A549 (cell line): ENCODE results near the gene NBL1. TPM values are rescaled to one million over a fixed set of nuclear protein-coding genes. Genes with fewer than 3 reads are reported as not detected.

ENCODE experiments used
- ATAC-seq, 2 experiments: fragments of 200-7000 bp in 1 of 2; fragments of >200 bp in 1 of 2; cut with Nextera tagmentation in 1 of 2; cut with Tn5 transposase in 1 of 2; 3 replicates each; pipeline versions ENCODE4 v1.8.0 to v1.9.1; 2018 to 2020; ENCODE audit warnings: mild to moderate bottlenecking in 1 of 2, moderate library complexity in 1 of 2
- CTCF ChIA-PET: fragments of 300-600 bp; sonication (Branson Sonifier 250); formaldehyde crosslinking; extraction: SDS; loops from one replicate; lab custom pipeline; 2021; ENCODE audit warnings: antibody characterized with exemption, inconsistent platforms; lab: Yijun Ruan, JAX
- POLR2A ChIA-PET: fragments of 350-600 bp; formaldehyde crosslinking; extraction: SDS; loops from one replicate; lab custom pipeline; 2021; ENCODE audit warnings: antibody characterized with exemption, inconsistent platforms; lab: Yijun Ruan, JAX
- DNase-seq, 2 experiments: peaks; one replicate each; pipeline versions ENCODE4 v3.0.0 to v3.0.0-alpha.2; 2011 to 2016; ENCODE audit warnings: low read depth in 1 of 2, low spot score in 1 of 2
- FAIRE-seq: peaks from 2 replicates; lab custom pipeline; 2011; peaks lifted over from hg19 to GRCh38; lab: Jason Lieb, UNC
- H3K27ac ChIP-seq, 2 experiments: fragments of >200 bp; sonication (Bioruptor Twin); formaldehyde crosslinking; 3 replicates each; pipeline ENCODE4 v1.5.1; 2016 to 2017
- H3K4me1 ChIP-seq: fragments of >200 bp; sonication (Bioruptor Twin); formaldehyde crosslinking; 3 replicates; pipeline ENCODE4 v1.6.1; 2016
- H3K4me2 ChIP-seq: fragments of >200 bp; sonication (Bioruptor Twin); formaldehyde crosslinking; 3 replicates; pipeline ENCODE4 v1.6.1; 2016
- H3K4me3 ChIP-seq: fragments of >200 bp; sonication (Bioruptor Twin); formaldehyde crosslinking; 3 replicates; pipeline ENCODE4 v1.5.1; 2016
- H3K9me3 ChIP-seq: fragments of >200 bp; sonication (Bioruptor Twin); formaldehyde crosslinking; 3 replicates; pipeline ENCODE4 v1.6.1; 2016
- CHD2 ChIP-seq: fragments of 150-350 bp; IDR thresholded peaks from 2 replicates; pipeline ENCODE4 v1.6.1; 2014; ENCODE audit warnings: low read length; ENCODE audit not compliant: partially characterized antibody
- CHD4 ChIP-seq: fragments of 200-600 bp; sonication (generic); IDR thresholded peaks from 2 replicates; pipeline ENCODE4 v1.6.1; 2016; ENCODE audit warnings: antibody characterized with exemption, mild to moderate bottlenecking, borderline replicate concordance
- EHF ChIP-seq: fragments of 250-450 bp; sonication (Bioruptor Pico); IDR thresholded peaks from 2 replicates; pipeline ENCODE4 v1.5.0; 2020; ENCODE audit warnings: mild to moderate bottlenecking
- ESRRA ChIP-seq: fragments of 150-350 bp; IDR thresholded peaks from 2 replicates; pipeline ENCODE4 v1.6.1; 2014; ENCODE audit warnings: mild to moderate bottlenecking, low read length, borderline replicate concordance
- HOXB13 ChIP-seq: fragments of 250-450 bp; sonication (Bioruptor Pico); IDR thresholded peaks from 2 replicates; pipeline ENCODE4 v1.5.0; 2020; ENCODE audit warnings: low read depth, mild to moderate bottlenecking, moderate library complexity
- HOXB5 ChIP-seq: fragments of 250-450 bp; sonication (Bioruptor Pico); IDR thresholded peaks from 2 replicates; pipeline ENCODE4 v1.5.0; 2020; ENCODE audit warnings: mild to moderate bottlenecking, moderate library complexity
- JUN ChIP-seq, 2 experiments: fragments of >200 bp; sonication (Bioruptor Twin); formaldehyde crosslinking; IDR thresholded peaks; 2 replicates in 1 of 2; 3 replicates in 1 of 2; pipeline ENCODE4 v1.6.1; 2016 to 2017
- KDM5A ChIP-seq: fragments of 200-600 bp; sonication (generic); IDR thresholded peaks from 2 replicates; pipeline ENCODE4 v1.6.1; 2016; ENCODE audit warnings: antibody characterized with exemption, mild to moderate bottlenecking
- MAFK ChIP-seq: fragments of 450-650 bp; IDR thresholded peaks from 2 replicates; pipeline ENCODE4 v1.6.1; 2014; ENCODE audit not compliant: partially characterized antibody
- NPAS2 ChIP-seq: fragments of 250-450 bp; sonication (Bioruptor Pico); IDR thresholded peaks from 2 replicates; pipeline ENCODE4 v1.8.0; 2022; ENCODE audit warnings: mild to moderate bottlenecking, moderate library complexity, borderline replicate concordance
- NR3C1 ChIP-seq: fragments of >200 bp; sonication (Bioruptor Twin); formaldehyde crosslinking; IDR thresholded peaks from 3 replicates; pipeline ENCODE4 v1.6.1; 2017
- RAD21 ChIP-seq, 2 experiments: fragments of >200 bp in 1 of 2; sonication (Bioruptor Twin) in 1 of 2; formaldehyde crosslinking in 1 of 2; IDR thresholded peaks in 1 of 2; conservative IDR thresholded peaks in 1 of 2; 2 replicates in 1 of 2; 3 replicates in 1 of 2; pipeline ENCODE4 v1.6.1; 2012 to 2018; ENCODE audit warnings: inconsistent platforms in 1 of 2
- RARB ChIP-seq: fragments of 250-450 bp; sonication (Bioruptor Pico); IDR thresholded peaks from 2 replicates; pipeline ENCODE4 v1.8.0; 2021; ENCODE audit warnings: mild to moderate bottlenecking, moderate library complexity
- TFCP2L1 ChIP-seq: fragments of 250-450 bp; sonication (Bioruptor Pico); IDR thresholded peaks from 2 replicates; pipeline ENCODE4 v1.5.0; 2021; ENCODE audit warnings: mild to moderate bottlenecking
- TP53 ChIP-seq: fragments of 250-450 bp; sonication (Bioruptor Pico); IDR thresholded peaks from 2 replicates; pipeline ENCODE4 v1.5.0; 2021; ENCODE audit warnings: mild to moderate bottlenecking, moderate library complexity
- ZSCAN20 ChIP-seq: fragments of 250-450 bp; sonication (Bioruptor Pico); IDR thresholded peaks from 2 replicates; pipeline ENCODE4 v1.8.0; 2022; ENCODE audit warnings: mild to moderate bottlenecking, moderate library complexity
- WGBS: methylation state at CpG from one replicate; pipeline ENCODE4 v1.1.6; 2017; ENCODE audit errors: missing lambda C conversion rate; 5-methylcytosine and 5-hydroxymethylcytosine counted together
- polyA plus RNA-seq, 4 experiments: library from polyadenylated mRNA; depleted of rRNA in 3 of 4; stranded (reverse); fragments of >200 nt; fragmentation: RNase III in 1 of 4; extraction: RNeasy Plus Mini Kit Qiagen cat#74134 plus additional on column Dnase treatment in 1 of 4; gene quantifications; 2 replicates in 3 of 4; 3 replicates in 1 of 4; pipeline ENCODE4 v1.2.3, GENCODE V29; 2011 to 2017
- TF ChIP-seq, protein P1 (sequence below): fragments of 150-350 bp; IDR thresholded peaks from 2 replicates; pipeline ENCODE4 v1.6.1; 2014; ENCODE audit warnings: low read depth, mild to moderate bottlenecking, low read length
- TF ChIP-seq, protein P2 (sequence below): IDR thresholded peaks from 2 replicates; pipeline ENCODE4 v1.6.1; 2012
- TF ChIP-seq, protein P3 (sequence below): fragments of >200 bp; sonication (Bioruptor Twin); formaldehyde crosslinking; IDR thresholded peaks from 3 replicates; pipeline ENCODE4 v1.5.1; 2016
- TF ChIP-seq, protein P4 (sequence below): IDR thresholded peaks from 2 replicates; pipeline ENCODE4 v1.6.1; 2012

NBL1 gene
- polyA plus RNA-seq, 2 of the 4 experiments (the other 2 are of a cell fraction): 16.3 to 19.0 TPM

DNA sequence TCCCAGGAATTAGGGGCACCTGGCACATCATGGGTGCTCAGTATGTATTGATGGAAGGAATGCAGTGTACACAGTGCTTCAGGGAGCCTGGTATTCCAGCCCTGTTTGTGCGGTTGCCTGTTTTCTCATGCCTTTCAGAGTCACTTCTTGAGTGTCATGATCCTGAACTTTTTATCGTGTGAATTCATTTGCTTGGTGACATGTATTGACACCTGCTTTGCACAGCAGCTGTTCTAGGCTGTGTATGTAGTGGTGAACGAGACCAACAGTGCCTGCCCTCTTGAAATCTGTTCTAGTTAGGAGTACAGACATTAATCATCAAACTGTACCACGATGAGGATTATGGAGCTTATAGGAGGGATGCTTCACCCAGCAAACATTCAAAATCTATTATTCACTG, 26.7 kb downstream of the NBL1 start:
- 43% methylated on average over 4 of the region's 4 CpGs for WGBS
- Histone ChIP-seq H3K4me3 (no peak overlapping the region), H3K27ac (no peak overlapping the region), H3K9me3 (no peaks in the 10 kb centered on the region), H3K4me1 (no peaks in the 10 kb centered on the region), H3K4me2 (no peak overlapping the region)
- POLR2A ChIA-PET: no interaction called here
- CTCF ChIA-PET: interaction anchor here (0.6 to 2.8 kb wide), 2 partner anchors 11 to 33 kb away, joined by 3 to 8 read pairs; no protein-coding TSS in a partner anchor
- DNase-seq (no peak), ATAC-seq (no peak), FAIRE-seq (no peak)
- TF ChIP-seq ESRRA: no peak
- TF ChIP-seq, protein P1, sequence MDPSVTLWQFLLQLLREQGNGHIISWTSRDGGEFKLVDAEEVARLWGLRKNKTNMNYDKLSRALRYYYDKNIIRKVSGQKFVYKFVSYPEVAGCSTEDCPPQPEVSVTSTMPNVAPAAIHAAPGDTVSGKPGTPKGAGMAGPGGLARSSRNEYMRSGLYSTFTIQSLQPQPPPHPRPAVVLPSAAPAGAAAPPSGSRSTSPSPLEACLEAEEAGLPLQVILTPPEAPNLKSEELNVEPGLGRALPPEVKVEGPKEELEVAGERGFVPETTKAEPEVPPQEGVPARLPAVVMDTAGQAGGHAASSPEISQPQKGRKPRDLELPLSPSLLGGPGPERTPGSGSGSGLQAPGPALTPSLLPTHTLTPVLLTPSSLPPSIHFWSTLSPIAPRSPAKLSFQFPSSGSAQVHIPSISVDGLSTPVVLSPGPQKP: no peak
- TF ChIP-seq, protein P2, sequence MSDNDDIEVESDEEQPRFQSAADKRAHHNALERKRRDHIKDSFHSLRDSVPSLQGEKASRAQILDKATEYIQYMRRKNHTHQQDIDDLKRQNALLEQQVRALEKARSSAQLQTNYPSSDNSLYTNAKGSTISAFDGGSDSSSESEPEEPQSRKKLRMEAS: no peak

DNA sequence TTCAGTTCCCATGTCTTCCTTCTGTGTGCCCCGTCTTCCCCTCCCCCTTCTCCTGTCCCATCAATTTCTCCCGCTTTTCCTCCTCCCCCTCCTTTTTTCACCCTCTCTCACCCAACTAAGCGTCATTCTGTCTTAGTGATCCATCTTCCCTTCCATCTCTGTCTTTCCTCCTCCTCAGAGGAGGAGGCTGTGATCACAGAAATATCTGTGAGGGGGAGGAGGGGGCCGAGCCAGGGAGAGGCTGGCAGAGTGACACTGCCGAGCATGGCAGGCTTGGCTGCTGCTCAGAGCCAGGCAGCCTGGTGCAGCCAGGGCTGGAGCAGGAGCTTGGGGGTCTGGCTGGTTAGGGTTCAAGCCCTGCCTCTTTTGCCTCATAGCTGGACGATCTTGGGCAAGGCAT, 28.1 kb downstream of the NBL1 start:
- POLR2A ChIA-PET: no interaction called here
- 43% methylated on average over 5 of the region's 6 CpGs for WGBS
- CTCF ChIA-PET: interaction anchor here (1.2 to 2.8 kb wide), 4 partner anchors 10 to 32 kb away, joined by 5 to 8 read pairs (median 6); no protein-coding TSS in a partner anchor
- Histone ChIP-seq H3K27ac (no peak overlapping the region), H3K9me3 (no peaks in the 10 kb centered on the region), H3K4me2 (no peak overlapping the region), H3K4me1 (no peaks in the 10 kb centered on the region), H3K4me3 (no peak overlapping the region)
- FAIRE-seq (no peak), DNase-seq (no peak), ATAC-seq (no peak)
- TF ChIP-seq, protein P3, sequence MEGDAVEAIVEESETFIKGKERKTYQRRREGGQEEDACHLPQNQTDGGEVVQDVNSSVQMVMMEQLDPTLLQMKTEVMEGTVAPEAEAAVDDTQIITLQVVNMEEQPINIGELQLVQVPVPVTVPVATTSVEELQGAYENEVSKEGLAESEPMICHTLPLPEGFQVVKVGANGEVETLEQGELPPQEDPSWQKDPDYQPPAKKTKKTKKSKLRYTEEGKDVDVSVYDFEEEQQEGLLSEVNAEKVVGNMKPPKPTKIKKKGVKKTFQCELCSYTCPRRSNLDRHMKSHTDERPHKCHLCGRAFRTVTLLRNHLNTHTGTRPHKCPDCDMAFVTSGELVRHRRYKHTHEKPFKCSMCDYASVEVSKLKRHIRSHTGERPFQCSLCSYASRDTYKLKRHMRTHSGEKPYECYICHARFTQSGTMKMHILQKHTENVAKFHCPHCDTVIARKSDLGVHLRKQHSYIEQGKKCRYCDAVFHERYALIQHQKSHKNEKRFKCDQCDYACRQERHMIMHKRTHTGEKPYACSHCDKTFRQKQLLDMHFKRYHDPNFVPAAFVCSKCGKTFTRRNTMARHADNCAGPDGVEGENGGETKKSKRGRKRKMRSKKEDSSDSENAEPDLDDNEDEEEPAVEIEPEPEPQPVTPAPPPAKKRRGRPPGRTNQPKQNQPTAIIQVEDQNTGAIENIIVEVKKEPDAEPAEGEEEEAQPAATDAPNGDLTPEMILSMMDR: no peak
- TF ChIP-seq JUN (IDR thresholded peaks at IDR 0.05) (no peak), ZSCAN20 (CRISPR knock-in tag) (no peak), HOXB5 (CRISPR knock-in tag) (no peak), TFCP2L1 (CRISPR knock-in tag) (no peak), CHD2 (no peak), HOXB13 (no peak), TP53 (no peak), CHD4 (no peak), KDM5A (no peak), EHF (CRISPR knock-in tag) (no peak), NPAS2 (CRISPR knock-in tag) (no peak), NR3C1 (no peak), MAFK (no peak), RARB (CRISPR knock-in tag) (no peak), RAD21 (conservative IDR thresholded peaks at IDR 0.05 in 1 of 2, IDR thresholded peaks at IDR 0.05 in 1 of 2) (no peak)
- TF ChIP-seq, protein P1: no peak
- TF ChIP-seq, protein P2: no peak
- TF ChIP-seq, protein P4, sequence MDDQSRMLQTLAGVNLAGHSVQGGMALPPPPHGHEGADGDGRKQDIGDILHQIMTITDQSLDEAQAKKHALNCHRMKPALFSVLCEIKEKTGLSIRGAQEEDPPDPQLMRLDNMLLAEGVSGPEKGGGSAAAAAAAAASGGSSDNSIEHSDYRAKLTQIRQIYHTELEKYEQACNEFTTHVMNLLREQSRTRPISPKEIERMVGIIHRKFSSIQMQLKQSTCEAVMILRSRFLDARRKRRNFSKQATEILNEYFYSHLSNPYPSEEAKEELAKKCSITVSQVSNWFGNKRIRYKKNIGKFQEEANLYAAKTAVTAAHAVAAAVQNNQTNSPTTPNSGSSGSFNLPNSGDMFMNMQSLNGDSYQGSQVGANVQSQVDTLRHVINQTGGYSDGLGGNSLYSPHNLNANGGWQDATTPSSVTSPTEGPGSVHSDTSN: no peak
